Left renal cortex interstitium (tissue), 4 donors: ENCODE data around the gene LCN2. TPM values are rescaled to one million over a fixed set of nuclear protein-coding genes. Genes with fewer than 3 reads are reported as not detected.
A peak's percentile ranks its signal among the peaks of the same experiment; 100 is the strongest.

Experiments used
- DNase-seq, 4 donors: peaks; one replicate each; pipeline ENCODE4 v3.0.0-alpha.2; 2013; ENCODE audit warnings: low read depth in 4 of 4, low spot score in 2 of 4, missing footprints in 1 of 4
- polyA plus RNA-seq, 4 donors: library from polyadenylated mRNA; unstranded; fragments of 120-200 nt; gene quantifications; one replicate each; pipeline ENCODE4 v1.2.1, GENCODE V29; 2013; ENCODE audit not compliant: insufficient read length in 4 of 4

LCN2 gene
- polyA plus RNA-seq, 4 donors, result 0.29 to 1.8 (median 1.1) TPM

DNA sequence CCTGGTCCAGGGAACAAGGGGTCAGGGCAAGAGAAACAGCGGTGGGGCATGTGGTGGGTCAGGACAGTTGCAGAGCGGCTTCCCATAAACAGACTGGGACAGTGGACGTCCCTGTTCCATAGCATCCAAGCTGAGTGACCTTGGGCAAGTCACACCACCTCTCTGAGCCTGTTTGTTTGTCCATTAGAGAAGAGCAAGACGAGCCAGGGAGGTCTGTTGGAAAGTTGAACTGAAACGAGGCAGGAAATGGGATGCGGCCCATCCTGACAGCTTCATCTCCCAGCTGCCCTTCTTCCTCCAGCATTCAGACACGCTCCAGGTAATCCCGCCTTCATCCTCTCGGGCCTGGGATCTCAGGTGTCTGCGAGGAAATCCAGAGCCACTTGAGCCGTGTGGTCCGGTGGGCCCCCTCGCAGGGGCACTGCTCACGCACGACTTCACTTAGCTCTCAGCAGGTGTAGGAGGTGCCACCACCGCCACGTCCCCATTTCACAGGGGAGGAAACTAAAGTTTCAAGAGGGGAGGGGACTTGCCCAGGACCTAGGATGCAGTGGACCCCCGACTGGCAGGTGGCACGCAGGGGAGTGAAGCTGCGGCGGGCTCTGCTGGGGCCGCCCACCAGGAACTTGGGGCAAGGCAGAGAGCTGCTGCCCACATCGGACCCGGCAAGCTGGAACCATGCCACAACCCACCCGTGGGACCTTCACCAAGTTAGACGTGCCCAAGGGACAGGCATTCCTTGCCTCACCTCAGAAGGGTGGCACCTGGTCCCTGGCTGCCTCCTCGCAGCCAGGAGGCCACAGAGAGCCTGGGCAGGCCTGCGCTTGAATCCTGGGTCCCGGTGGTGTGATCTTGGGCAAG lies 34.7 kb upstream of the LCN2 start:
- no peak for DNase-seq

DNA sequence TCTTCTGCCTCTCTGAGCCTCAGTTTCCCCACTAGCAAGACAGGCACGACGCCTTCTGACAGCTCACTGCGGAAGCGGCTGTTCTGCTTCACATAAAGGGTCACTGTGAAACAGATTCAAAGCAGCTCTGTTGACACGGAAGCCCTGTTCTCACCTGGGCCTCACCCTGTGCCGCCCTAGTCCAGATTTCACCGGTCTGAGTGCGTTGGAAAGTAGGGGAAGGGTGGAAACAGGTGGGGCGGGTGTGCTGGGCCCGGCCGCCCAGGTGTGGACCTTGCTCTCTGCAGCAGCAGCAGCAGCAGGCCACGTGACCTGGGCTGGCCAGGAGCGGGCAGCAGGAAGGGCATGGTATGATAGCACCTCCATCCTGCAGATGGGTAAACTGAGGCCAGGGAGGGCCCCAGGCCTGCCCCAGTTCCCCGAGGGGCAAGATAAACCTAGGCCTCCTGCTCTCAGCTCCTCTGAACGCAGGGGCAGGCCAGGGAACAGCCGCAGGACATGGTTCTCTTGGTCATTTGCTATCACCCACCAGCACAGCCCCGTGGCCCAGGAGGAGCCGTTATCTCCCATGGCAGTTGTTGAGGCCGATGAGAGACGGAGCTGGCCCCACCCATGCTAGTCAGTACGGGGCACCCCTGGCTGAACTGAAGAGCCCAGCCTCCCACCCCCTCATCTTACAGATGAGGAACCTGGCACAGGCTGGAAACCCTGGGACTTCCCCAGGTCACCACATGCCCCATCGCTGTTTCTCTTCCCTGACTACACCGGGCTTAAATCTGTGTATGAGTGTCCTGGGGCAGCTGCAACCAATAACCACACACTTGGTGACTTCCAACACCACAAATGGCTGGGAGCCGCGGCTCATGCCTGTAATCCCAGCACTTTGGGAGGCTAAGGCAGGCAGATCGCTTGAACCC lies 33.8 kb upstream of the LCN2 start:
- no peak for DNase-seq

DNA sequence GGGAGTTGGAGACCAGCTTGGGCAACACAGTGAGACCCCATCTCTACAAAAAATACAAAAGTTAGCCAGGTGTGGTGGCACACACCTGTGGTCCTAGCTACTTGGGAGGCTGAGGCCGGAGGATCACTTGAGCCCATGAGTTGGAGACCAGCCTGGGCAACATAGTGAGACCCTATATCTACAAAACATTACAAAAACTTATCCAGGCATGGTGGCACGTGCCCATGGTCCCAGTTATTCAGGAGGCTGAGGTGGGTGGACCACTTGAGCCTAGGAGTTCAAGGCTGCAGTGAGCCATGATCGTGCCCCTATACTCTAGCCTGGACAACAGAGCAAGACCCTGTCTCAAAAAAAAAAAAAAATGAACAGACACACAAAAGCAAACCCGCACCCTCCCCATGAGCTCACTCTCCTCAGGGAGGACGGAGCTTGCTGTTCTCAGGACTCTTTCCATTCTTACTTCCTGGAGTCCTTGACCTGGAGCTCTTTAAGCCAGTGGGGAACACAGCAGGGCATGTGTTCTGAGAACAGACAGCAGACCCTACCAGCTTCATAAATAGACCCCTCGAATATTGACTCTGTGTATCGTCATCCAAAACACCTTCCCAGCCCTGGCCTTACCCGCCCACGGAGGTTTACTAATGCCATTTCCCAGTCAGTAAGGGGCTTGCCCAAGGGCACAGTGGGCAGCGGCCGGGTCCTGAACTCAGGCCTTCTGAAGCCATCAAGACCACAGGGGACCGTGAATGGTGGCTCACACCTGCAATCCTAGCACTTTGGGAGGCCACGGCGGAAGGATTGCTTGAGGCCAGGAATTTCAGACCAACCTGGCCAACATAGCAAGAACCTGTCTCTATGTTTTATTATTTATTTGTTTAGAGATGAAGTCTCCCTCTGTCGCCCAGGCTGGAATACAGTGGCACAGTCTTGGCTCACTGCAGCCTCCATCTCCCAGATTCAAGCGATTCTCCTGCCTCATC lies 32.9 kb upstream of the LCN2 start:
- DNase-seq, result no peak

DNA sequence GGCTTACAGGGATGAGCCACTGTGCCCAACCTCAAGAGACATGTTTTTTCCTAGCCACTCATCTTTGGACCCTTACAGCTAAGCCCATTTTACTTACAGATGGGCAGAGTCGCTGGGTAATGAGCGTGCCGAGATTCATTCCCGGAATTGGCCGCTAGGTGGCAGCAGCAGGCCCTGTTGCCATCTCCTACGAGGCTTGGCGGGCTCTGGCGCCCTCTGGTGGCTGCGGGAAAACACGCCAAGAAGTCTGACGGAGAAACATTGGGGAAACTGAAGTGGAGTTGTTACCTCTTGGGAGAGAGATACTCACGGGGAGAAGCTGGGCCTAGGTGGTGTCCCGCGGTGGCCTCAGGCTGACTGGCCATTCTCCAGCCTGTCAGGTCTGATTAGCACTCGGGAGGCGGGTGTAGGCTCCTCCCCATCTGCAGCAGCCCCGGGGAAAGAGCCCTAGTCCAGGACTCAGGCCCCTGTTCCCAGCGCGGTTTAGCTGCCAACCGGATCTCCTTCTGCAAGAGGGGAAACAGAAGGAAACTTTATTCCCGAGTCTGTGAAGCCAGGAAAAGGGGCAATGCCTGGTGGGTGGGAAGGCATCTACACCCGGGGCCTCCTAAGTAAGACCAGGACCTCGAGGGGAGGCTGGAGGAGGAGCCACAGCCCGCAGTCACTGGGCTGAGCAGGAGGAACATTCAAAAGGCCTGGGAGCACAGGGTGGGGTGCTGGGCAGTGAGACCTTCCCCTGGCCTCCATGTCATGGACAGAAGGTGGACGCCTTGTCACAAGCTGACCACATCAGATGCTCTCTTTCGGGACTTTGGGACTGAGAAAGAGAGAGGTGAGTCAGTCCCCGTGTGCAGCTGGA lies 31.4 kb upstream of the LCN2 start:
- DNase-seq, result peak in 3 of 4 donors; percentile 67 to 80 (median 71)

GRCh38 chr9:128118472-128118857 lies 30.8 kb upstream of the LCN2 start:
- DNase-seq, result no peak

DNA sequence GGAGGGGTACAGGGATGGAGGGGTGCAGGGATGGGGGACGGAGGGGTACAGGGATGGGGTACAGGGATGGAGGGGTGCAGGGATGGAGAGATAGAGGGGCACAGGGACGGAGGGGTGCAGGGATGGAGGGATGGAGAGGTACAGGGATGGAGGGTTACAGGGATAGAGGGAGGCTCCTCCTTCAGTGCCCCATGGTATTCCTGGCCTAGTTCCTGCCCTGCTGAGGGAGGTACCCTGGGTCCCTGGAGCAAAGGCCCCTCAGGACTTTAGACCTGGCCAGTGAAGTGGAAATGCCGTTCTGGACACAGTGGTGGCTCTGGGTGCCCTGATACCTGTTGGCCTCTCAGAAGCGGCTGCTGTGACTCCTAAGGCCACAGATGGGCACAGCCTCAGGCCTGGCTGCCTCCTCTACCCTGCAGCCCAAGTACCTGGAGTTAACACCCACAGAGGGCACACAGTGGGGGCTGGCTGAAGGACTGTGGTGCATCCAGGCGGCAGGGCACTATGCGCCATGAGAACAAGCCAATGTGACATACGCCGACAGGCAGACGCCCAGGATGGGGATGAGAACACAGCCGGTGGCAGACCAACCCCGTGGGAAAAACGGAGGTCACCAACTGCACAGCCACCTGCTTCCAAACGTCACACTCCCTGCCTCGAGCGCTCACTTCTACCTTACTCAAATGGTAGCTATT lies 30.1 kb upstream of the LCN2 start:
- DNase-seq, result no peak

DNA sequence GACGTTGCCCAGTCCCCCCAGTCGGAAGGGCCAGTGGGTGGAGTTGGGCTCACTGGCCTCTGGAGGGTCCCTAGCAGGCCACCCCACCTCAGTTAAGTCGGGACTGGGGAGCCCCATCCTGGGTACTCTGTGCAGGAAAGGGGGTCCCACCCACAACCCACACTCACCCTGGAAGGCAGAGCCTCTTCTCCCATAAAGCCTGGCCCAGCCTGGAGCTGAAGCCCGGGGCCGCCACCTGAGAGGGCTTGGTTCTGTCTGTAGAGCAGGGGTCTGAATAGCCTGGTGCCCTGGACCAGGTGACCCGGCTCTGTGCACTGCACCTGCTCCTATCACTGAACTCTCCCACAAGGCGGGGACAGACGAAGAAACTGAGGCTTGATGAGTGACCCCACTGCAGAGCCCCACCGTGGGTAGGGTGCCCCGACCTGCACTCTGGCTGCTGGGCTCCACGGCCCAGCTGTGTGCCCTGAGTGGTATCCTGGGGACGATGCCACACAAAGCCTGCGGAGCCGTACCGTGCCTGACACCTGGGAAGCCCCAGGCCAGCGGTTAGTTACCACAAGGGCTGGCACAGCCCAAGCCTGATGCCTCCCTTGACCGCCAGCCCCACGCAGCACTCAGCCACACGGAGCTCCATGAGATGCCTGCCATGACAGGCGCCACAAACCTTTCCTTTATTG lies 29.1 kb upstream of the LCN2 start:
- DNase-seq, result no peak

DNA sequence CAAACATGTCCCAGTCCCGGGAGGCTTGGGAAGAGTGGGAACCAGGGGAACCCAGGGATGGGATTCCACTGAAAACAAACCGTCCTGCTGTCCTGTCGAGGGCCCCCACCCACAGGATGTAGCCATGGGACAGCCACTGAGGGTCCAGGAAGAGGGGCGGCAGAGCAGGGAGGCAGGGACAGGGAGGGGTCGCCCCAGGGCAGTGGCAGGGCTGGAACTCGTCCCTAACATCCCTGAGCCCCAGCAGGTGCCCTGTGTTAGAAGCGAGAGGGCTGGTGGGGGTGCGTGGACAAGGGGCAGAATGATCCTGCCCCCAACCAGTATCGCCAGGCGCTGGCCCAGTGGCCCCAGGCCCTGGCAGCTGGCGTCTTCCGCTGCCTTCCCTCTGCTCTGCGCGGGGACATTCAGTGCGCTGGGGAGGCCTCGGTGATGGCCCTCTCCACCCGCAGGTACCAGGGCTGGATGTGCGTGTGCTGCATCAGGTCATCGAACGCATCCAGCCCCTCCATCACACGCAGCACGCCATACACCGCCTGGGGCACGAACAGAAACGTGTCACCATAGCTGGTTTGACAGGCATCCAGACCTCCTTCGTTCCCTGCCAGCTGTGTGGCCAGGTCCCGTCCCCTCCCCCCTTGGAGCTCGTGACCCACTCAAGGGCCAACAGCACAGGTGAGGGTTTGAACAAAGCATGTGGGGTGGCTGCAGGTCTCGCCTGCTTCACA lies 28.4 kb upstream of the LCN2 start:
- DNase-seq, result no peak

DNA sequence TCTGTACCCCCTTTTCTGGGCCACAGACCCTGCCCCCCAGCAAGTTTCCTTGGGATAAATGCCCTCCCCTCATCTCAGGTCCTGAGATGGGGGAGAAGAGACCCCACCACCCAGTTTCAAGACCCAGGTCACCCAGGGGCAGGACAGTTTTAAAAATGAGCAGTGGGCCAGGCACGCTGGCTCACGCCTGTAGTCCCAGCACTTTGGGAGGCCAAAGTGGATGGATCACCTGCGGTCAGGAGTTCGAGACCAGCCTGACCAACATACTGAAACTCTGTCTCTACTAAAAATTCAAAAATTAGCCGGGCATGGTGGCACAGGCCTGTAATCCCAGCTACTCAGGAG lies 27.8 kb upstream of the LCN2 start:
- DNase-seq, result no peak

DNA sequence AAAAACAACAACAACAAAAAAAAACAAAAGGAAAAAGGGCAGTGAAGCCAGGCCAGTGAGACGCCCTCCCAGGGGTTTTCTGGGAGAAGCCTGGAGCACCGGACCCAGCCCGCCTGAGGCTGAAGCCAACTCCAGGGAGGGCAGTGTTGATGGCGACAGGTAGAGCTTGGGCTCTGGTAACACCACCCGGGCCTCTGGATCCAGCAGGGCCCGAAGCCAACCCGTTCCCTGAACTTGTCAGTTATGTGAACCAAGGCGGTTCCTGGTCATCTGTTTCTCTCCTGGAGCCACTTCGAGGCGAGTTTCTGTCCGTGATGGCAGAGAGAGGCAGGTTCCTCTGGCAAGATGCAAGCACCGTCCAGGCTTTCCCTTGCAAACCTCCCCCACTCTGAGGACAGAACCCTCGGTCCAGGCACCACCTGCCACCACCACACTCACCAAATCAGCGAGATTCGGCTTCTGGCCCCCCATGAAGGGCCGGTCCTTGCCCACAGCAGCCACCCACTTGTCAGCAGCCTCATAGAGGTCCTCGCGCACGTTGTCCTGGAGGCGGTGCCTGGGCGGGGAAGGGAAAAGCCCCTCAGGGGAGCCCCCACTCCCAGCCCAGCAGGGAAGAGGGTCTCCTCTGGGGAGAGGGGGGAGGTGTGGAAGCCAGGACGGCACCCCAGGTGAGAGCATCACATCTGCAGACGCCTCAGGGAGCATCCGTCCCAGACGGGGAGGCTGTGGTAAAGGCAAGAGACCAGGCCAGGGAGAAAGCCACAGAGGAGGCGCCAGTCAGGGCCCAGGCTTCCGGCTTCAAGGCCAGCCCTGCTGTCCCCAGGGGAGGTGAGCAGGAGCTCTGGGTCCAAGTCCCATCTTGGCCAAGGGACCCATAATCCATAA lies 27.1 kb upstream of the LCN2 start:
- no peak for DNase-seq

DNA sequence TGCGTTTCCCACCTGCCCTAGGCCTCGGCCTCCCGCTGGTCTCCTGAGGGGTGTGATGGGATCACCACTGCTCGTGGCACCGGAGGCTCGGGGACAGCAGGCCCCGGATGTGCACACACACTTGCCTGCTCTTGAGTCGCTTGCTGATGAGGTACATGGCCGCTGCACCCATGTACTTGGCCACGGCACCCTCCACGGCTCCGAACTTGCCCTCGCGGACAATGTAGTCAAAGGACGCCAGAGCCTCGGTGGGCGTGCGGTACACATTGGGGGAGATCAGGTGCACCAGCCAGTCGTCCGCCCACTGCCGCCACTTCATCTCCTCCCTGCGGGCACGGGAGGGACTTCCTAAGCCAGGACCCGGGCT lies 26.5 kb upstream of the LCN2 start:
- DNase-seq, result no peak

DNA sequence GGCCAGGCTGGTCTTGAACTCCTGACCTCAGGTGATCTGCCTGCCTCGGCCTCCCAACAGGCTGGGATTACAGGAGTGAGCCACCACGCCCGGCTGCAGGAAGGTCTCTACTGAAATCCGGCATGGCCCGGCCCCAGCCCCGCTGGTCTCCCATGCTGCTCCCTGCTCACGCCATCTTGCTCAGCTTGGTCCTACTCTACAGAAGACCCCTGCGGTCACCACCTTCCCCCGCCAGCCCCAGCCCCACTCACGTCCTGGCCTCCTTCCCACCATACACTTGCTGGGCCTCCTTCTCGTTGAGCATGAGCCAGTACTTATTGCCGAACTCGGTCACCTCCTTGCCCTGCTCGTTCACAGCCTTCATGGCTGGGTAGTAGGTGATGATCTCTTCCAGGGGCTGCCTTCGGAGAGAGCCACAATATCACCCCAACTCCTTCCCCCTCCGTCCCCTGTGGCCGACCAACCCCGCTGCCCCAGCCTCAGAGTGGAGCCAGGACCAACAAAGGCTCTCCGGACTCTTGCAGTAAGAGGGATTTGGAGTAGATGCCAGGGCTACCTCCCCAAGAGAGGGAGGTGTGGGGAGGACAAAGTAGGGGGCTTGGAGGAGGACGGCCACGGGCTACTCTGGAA lies 25.7 kb upstream of the LCN2 start:
- DNase-seq, result no peak

DNA sequence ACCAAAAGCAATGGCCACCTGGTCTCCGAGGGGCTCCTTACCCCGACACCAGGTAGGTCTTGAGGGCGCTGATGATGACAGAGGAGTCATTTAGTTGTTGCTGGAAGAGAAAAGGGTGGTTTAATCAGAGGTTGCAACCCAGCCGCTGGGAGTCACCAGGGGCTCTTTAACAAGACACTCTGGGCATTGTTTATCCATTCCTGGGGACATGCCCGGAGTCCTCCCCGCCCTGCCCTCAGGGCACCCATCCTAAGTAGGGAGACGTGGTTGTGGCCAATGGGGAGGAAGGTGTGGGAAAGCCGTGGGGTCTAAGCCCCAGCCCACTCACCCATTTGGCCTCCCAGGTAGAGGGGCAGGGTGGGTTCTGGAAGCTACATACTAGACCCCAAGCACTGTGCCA lies 24.8 kb upstream of the LCN2 start:
- no peak for DNase-seq

DNA sequence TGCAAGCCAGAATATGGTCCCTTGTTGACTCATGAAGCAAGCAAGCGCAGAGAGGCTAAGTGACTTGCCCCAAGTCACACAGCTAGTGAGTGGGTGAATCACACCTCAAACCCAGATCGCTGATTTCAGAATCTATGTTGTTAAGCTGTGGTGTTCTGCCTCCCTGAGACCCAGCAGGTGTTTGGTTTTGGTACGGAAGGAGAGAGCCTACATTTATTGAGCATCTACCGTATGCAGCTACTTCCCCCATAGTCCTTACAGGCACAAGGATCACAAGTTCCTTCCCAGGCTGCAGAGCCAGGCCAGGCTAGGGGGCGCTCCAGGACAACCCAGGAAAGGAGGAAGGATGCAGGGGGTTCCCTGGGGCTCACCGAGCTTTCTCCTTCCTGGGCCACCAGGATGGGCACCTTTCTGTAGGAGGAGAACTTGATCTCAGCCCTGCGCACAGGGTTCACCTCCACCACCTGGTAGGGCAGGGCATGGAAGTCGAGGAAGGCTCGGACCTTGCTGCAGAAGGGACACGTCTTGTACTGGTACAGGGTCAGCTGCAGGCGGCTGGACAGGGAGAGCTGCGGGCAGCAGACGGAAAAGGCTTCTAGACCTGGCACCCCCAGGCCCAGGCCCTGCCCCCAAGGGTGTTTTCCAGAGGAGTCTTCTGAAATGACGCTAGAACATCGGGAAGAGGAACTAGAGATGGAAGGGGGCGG lies 24.2 kb upstream of the LCN2 start:
- DNase-seq, result no peak

- DNase-seq, result no peak
These were observed 23.5 kb upstream of the LCN2 start for GRCh38 chr9:128125580-128126354.
